ENCODE results near the gene HNRNPF.

- TF ChIP-seq CTCF (IDR thresholded peaks at IDR 0.05) (peak in 1 of 4 donors; percentile 36), POLR2A (IDR thresholded peaks at IDR 0.05) (peak; percentile 96)
Observed at GRCh38 chr10:43436291-43437140, 27.5 kb upstream of the HNRNPF start, which contains the start of gene ZNF487.
